Upper lobe of left lung (tissue), 6 donors: Measurements from ENCODE around the gene OTOS. TPM values are rescaled to one million over a fixed set of nuclear protein-coding genes. Genes with fewer than 3 reads are reported as not detected.

Experiments used
- ATAC-seq, 2 donors: fragments of 200-7000 bp; cut with Tn5 transposase; one replicate each; pipeline ENCODE4 v1.9.1; 2022; ENCODE audit warnings: mild to moderate bottlenecking in 2 of 2, moderate library complexity in 2 of 2; ENCODE audit not compliant: low FRiP score in 2 of 2
- DNase-seq, 2 donors: peaks; one replicate each; pipeline ENCODE4 v3.0.0-alpha.2; 2019 to 2020
- H3K27ac ChIP-seq, 4 donors: fragments of 200-600 bp; sonication (generic); one replicate each; pipeline ENCODE4 v1.5.1; 2016 to 2019
- H3K27me3 ChIP-seq, 4 donors: fragments of 200-600 bp; sonication (generic); one replicate each; pipeline ENCODE4 v1.5.1; 2017 to 2019
- H3K36me3 ChIP-seq, 4 donors: fragments of 200-600 bp; sonication (generic); one replicate each; pipeline ENCODE4 v1.5.1; 2016 to 2019
- H3K4me1 ChIP-seq, 4 donors: fragments of 200-600 bp; sonication (generic); one replicate each; pipeline ENCODE4 v1.5.1; 2018 to 2019
- H3K4me3 ChIP-seq, 4 donors: fragments of 200-600 bp; sonication (generic); one replicate each; pipeline ENCODE4 v1.5.1; 2017 to 2019; ENCODE audit warnings: mild to moderate bottlenecking in 2 of 4, moderate library complexity in 1 of 4
- H3K9me3 ChIP-seq, 4 donors: fragments of 200-600 bp; sonication (generic); one replicate each; pipeline ENCODE4 v1.5.1; 2018 to 2019
- EP300 ChIP-seq, 4 donors: sonication (generic); formaldehyde crosslinking; IDR thresholded peaks; one replicate each; pipeline ENCODE4 v1.5.1; 2017; ENCODE audit warnings: antibody characterized with exemption in 4 of 4, control low read depth in 2 of 4
- POLR2A ChIP-seq, 4 donors: fragments of 450-650 bp; IDR thresholded peaks; one replicate each; pipeline ENCODE4 v1.5.1; 2016 to 2017; ENCODE audit warnings: antibody characterized with exemption in 4 of 4, mild to moderate bottlenecking in 2 of 4
- POLR2AphosphoS5 ChIP-seq, 2 donors: sonication (generic); formaldehyde crosslinking; IDR thresholded peaks; one replicate each; pipeline ENCODE4 v1.5.1; 2017; ENCODE audit warnings: antibody characterized with exemption in 2 of 2
- WGBS, 2 donors: methylation state at CpG; one replicate each; pipeline ENCODE4 v1.1.5; 2017 to 2018; 5-methylcytosine and 5-hydroxymethylcytosine counted together
- total RNA-seq, 6 donors: library from RNA; depleted of rRNA in 4 of 6; stranded (reverse); fragments of >200 nt in 4 of 6; gene quantifications; one replicate each; pipeline versions ENCODE4 v1.1.0 to v1.2.1, GENCODE V29; 2016 to 2021
- TF ChIP-seq, protein P1 (sequence below), 6 experiments: fragments of 450-650 bp in 4 of 6; fragments of 200-600 bp in 2 of 6; sonication (generic) in 2 of 6; IDR thresholded peaks; one replicate each; pipeline ENCODE4 v1.5.1; 2016 to 2019; ENCODE audit warnings: antibody characterized with exemption in 6 of 6
- donor health status: DM: no; HTN: no; CAD: no; lungs with moderate emphysema.
- donor health status: DM: no; HTN: yes; CAD: no; lungs with severe emphysema.

OTOS gene
- total RNA-seq, 6 donors from 2014 or later, result not detected

DNA sequence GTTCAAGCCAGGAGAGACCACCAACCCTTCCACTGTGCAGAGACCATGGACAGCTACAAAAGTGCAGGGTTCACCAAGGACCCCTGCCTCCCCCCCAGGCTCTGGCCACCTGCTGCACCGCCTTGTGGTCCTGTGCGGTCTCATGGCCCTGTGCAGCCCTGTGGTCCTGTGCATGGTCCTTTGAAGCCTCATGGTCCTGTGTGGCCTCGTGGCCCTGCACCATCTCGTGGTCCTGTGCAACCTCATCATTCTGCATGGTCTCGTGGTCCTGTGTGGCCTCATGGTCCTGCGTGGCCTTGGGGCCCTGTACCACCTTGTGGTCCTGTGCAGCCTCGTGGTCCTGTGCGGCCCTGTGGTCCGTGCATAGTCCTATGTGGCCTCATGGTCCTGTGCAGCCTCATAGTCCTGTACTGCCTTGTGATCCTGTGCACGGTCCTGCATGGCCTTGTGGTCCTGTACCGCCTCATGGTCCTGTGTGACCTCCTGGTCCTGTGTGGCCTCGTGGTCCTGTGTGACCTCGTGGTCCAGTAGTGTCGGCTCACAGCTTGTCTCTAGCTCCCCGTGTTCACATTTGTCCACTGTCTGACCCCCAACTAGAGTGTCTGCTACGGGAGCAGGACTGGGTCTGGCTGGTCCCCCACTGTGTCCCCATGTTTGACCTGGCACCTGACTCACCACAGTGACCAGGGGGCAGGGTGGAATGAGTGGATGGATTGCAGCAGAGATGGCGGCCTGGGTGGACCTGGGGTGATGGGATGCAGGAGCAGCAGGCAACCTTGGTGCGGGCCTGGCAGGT, 20.0 kb upstream of the OTOS start:
- H3K27ac ChIP-seq, result no peak overlapping the region
- H3K36me3 ChIP-seq, result no peaks in the 10 kb centered on the region
- 83 to 88% methylated on average over 6 to 18 of the region's 18 CpGs for WGBS, 2 donors
- ATAC-seq (no peak), DNase-seq (no peak)
- H3K27me3 ChIP-seq, result no peaks in the 10 kb centered on the region
- H3K9me3 ChIP-seq, result no peaks in the 10 kb centered on the region
- no peaks in the 10 kb centered on the region for H3K4me1 ChIP-seq
- H3K4me3 ChIP-seq, result no peak overlapping the region
- TF ChIP-seq POLR2AphosphoS5 (IDR thresholded peaks at IDR 0.05), result no peak
- TF ChIP-seq POLR2A (IDR thresholded peaks at IDR 0.05), result no peak
- TF ChIP-seq, protein P1, sequence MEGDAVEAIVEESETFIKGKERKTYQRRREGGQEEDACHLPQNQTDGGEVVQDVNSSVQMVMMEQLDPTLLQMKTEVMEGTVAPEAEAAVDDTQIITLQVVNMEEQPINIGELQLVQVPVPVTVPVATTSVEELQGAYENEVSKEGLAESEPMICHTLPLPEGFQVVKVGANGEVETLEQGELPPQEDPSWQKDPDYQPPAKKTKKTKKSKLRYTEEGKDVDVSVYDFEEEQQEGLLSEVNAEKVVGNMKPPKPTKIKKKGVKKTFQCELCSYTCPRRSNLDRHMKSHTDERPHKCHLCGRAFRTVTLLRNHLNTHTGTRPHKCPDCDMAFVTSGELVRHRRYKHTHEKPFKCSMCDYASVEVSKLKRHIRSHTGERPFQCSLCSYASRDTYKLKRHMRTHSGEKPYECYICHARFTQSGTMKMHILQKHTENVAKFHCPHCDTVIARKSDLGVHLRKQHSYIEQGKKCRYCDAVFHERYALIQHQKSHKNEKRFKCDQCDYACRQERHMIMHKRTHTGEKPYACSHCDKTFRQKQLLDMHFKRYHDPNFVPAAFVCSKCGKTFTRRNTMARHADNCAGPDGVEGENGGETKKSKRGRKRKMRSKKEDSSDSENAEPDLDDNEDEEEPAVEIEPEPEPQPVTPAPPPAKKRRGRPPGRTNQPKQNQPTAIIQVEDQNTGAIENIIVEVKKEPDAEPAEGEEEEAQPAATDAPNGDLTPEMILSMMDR (IDR thresholded peaks at IDR 0.05), result no peak
- TF ChIP-seq EP300 (IDR thresholded peaks at IDR 0.05), result no peak

DNA sequence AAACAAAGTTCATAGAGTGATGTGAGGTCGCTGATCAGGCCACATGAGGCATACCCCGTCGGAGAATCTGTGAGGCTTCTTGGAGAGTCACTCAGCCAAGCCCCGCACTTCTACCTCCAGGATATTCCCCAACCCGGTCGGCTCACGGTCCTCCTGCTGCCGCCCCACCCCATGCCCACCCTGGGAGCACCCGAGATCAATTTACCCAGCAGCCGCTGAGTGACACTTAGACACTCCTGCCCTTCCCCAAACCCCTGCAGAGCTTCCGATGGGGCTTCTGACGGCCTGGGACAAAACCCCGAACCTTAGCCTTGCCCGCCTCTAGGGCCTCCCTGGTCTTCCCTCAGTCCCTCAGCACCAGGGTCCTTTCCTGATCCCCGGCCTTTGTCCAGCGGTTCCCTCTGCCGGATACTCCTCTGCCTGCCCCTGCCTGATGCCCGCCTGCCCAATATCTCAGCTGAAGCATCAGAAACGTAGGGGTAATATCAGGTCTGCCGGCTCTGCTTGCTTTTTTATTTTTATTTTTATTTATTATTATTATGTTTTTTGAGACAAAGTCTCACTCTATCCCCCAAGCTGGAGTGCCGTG, 18.9 kb upstream of the OTOS start:
- ATAC-seq (no peak), DNase-seq (no peak)
- H3K4me1 ChIP-seq, result no peaks in the 10 kb centered on the region
- H3K27me3 ChIP-seq, result no peaks in the 10 kb centered on the region
- no peaks in the 10 kb centered on the region for H3K9me3 ChIP-seq
- WGBS, 2 donors, result 83 to 90% methylated on average over 21 of the region's 21 CpGs
- no peaks in the 10 kb centered on the region for H3K36me3 ChIP-seq
- no peak overlapping the region for H3K27ac ChIP-seq
- TF ChIP-seq EP300 (IDR thresholded peaks at IDR 0.05) (no peak), POLR2AphosphoS5 (IDR thresholded peaks at IDR 0.05) (no peak), POLR2A (IDR thresholded peaks at IDR 0.05) (no peak)
- TF ChIP-seq, protein P1 (IDR thresholded peaks at IDR 0.05), result no peak
- H3K4me3 ChIP-seq, result no peak overlapping the region

DNA sequence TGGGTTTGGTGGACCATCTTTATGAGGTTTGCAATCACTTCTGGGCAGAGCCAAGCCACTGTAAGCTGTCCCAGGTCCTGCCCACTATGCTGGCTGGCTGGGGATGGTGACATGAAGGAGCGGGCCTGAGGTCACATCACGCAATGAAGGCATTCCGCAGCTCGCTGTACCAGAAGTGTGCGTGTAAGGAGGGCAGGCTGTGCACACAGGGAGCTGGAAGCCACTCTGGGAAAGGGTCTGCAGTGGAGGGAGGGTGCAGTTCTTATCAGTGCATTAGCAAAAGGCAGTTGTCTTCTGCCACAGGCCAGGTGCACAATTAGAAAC, 16.7 kb upstream of the OTOS start:
- TF ChIP-seq EP300 (IDR thresholded peaks at IDR 0.05) (no peak), POLR2AphosphoS5 (IDR thresholded peaks at IDR 0.05) (no peak), POLR2A (IDR thresholded peaks at IDR 0.05) (no peak)
- TF ChIP-seq, protein P1 (IDR thresholded peaks at IDR 0.05), result no peak
- no peak overlapping the region for H3K4me3 ChIP-seq
- DNase-seq (no peak), ATAC-seq (no peak)
- no peak overlapping the region for H3K27ac ChIP-seq
- WGBS, 2 donors, result 84 to 90% methylated on average over 4 to 5 of the region's 5 CpGs
- H3K27me3 ChIP-seq, result no peaks in the 10 kb centered on the region
- H3K9me3 ChIP-seq, result no peaks in the 10 kb centered on the region
- H3K36me3 ChIP-seq, result no peaks in the 10 kb centered on the region
- H3K4me1 ChIP-seq, result no peaks in the 10 kb centered on the region

DNA sequence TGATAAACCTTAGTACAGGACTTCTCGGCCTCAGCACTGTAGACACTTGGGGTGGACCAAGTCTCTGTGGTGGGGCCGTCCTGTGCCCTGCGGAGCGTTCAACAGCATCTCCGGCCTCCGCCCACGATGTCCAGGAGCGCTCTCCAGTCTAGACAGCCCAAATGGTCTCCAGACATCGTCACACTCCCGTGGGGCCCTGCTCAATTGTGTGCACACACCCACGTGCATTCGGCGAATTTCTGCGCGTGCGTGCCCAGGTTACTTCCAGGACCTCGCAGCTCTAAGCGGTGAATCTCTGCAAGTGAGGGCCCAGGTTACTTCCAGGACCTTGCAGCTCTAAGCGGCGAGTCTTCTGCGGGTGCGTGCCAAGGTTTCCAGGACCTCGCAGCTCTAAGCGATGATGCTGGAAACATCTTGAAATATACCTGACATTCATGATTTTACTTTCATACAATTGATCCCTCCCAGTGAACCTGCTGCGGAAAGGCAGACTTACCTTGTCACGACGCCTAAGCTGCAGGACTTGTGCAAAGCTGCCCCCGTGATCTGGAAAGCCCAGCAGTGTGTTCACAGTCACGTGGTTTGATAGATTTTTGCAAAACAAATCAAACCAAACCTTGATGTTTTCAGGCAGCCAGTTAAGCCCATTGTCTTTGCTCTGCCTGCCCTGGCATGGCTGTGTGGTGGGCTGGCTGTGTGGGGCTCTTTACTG, 16.1 kb upstream of the OTOS start:
- no peaks in the 10 kb centered on the region for H3K27me3 ChIP-seq
- H3K9me3 ChIP-seq, result no peaks in the 10 kb centered on the region
- DNase-seq (no peak), ATAC-seq (no peak)
- TF ChIP-seq EP300 (IDR thresholded peaks at IDR 0.05) (no peak), POLR2AphosphoS5 (IDR thresholded peaks at IDR 0.05) (no peak), POLR2A (IDR thresholded peaks at IDR 0.05) (no peak)
- TF ChIP-seq, protein P1 (IDR thresholded peaks at IDR 0.05), result no peak
- no peaks in the 10 kb centered on the region for H3K4me1 ChIP-seq
- H3K27ac ChIP-seq, result no peak overlapping the region
- no peaks in the 10 kb centered on the region for H3K36me3 ChIP-seq
- no peak overlapping the region for H3K4me3 ChIP-seq
- 82 to 87% methylated on average over 27 to 29 of the region's 29 CpGs for WGBS, 2 donors
